ENCODE measurements around the gene AGPAT2.

DNA sequence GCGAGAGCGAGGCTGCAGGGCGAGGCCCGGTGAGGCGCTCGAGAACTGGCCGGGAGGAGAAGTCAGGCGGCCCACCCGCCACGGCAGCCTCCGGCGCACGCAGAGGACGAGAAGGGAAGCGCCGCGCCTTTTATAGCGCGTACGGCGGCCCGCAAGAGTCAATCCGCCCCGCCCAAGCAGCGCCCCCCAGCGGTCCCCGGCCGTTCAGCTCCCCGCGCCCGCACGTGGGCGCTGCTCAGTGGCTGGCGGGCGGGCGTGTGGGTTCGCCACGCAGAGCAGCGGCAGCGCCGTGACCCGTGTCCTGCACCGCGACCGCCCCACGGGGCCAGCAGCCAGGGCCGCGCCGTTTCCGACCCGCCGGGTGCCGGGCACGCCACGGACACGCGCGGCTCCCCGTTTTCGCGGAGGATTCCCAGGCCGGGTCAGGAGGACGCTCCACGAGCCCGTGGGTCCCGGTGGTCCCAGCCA, 40.9 kb upstream of the AGPAT2 start:
- TF ChIP-seq, protein P1, sequence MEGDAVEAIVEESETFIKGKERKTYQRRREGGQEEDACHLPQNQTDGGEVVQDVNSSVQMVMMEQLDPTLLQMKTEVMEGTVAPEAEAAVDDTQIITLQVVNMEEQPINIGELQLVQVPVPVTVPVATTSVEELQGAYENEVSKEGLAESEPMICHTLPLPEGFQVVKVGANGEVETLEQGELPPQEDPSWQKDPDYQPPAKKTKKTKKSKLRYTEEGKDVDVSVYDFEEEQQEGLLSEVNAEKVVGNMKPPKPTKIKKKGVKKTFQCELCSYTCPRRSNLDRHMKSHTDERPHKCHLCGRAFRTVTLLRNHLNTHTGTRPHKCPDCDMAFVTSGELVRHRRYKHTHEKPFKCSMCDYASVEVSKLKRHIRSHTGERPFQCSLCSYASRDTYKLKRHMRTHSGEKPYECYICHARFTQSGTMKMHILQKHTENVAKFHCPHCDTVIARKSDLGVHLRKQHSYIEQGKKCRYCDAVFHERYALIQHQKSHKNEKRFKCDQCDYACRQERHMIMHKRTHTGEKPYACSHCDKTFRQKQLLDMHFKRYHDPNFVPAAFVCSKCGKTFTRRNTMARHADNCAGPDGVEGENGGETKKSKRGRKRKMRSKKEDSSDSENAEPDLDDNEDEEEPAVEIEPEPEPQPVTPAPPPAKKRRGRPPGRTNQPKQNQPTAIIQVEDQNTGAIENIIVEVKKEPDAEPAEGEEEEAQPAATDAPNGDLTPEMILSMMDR (IDR thresholded peaks at IDR 0.05), result peak; percentile 84
- no peak for TF ChIP-seq EZH2 (IDR thresholded peaks at IDR 0.05; ENCODE audit: borderline replicate concordance, insufficient read depth, low read depth, low read length, poor library complexity, severe bottlenecking)

All from B cell (primary cell).